Measurements from ENCODE around the gene CARD11.

Gene CARD11

DNA sequence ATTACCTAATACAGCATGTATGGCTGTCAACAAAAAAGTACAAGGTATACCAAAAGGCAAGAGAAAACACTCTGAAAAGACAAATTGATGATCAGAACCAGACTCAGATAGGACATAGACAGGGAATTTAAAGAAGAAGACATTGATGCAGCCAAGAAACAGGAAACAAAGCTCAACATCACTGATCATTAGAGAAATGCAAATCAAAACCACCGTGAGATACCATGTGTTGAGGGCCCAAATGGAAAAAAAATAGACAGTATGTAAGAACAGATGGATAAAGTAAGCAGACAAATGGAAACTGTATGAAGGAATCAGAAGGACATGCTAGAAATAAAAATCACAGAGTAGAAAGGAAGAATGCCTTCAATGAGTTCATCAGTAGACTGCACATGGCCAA is 23.3 kb downstream of the CARD11 start:
- no peak for DNase-seq (ENCODE audit: low read depth)

- DNase-seq (ENCODE audit: low read depth), result no peak
These were observed 23.9 kb downstream of the CARD11 start for GRCh38 chr7:3019801-3020200.

DNA sequence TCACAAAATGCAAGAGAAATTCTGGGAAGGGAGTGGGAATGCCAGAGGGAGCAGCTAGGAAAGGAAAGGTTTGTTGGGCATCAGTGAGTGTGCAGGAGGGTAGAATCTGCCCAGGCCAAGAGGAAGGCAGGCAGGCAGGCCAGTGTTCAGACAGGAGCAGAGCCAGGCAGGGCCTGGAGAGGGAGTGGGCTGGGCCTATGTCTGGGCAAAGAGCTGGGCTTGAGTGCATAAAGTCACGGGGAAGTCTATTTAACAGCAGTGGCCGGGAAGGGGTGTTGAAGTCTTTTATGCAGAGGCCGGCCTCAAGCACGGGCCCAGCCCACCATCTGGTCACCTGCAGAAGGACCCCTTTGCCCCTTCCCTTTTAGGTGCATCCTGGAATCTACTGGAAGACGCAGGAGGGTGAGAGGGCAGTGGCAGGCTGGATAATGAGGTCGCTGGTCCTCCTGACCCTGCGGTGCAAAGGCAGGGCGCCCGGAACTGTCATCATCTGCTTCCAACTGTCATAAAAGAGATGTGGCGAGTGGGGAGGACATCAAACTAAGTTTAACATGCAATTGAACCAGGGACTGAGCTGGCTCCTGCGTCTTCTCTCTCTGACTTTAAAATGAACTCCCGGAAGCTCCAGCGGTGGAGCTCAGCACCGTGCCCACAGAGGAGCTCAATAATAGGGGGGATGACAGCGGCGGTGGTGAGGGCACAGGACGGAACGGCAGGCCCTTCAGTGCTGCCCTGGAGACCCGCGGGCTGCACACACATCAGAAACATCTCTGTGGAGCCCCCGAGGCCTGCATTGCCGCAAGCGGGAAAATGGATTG is 29.5 kb downstream of the CARD11 start:
- DNase-seq (ENCODE audit: low read depth), result no peak

DNA sequence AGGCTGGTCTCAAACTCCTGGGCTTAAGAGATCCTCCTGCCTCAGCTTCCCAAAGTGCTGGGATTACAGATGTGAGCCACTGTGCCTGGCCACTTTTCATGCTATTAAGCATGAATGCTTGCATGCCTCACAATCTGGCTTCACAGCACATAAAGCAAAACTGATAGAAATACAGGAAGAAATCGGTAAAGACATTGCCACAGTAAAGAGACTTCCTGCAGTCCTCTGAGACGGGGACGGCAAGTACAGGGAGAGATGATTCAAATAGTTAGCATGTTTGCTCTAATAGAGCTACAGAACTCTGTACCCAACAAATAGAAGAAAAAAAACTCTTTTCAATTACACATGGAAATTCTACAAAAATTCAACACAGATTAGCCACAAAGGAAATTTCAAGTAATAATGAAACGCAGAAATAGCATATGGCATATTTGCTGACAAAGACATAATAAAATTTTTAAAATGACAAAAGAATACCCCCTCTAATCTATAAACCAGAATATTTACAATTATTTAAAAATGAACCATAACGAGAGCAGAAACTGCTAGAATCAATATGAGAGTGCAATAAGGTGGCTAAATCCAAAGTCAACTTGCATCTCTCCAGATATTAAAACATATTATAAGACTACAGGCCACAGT is 32.3 kb downstream of the CARD11 start:
- DNase-seq (ENCODE audit: low read depth), result no peak

DNA sequence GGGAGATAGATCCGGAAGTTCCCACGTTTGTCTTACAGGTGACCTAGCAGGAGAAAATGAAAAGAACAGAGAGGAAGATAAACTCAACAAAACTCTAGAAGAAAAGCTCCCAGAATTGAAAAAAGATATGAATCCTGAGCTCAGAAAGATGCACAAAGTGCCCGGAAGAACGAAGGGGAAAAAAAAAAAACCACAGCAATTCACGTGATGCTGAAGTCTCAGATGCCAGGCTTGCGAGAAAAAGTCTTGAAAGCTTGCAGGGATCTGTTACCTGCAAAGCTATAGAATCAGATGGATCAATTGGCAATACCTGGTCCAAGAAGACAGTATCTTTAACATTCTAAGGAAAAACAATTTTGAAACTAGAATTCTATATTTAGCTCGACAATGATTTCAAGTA is 33.5 kb downstream of the CARD11 start:
- no peak for DNase-seq (ENCODE audit: low read depth)

- no peak for DNase-seq (ENCODE audit: low read depth)
These were observed 34.6 kb downstream of the CARD11 start for GRCh38 chr7:3009086-3009485.

DNA sequence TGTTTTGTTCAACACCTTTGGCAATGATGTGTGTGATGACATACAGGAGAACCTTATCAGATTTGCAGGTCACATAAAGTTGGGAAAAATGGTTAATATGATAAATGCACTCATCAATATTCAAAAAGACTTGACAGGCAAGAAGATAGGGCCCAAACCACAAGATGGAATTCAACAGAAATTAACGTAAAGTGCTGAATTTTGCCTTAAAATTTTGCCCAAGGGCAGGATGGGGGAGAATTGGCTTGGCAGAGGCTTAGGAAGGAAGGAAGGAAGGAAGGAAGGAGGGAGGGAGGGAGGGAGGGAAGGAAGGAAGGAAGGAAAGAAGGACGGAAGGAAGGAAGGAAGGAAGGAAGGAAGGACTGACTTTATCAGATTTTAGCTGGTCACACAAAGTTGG is 35.3 kb downstream of the CARD11 start:
- no peak for DNase-seq (ENCODE audit: low read depth)

- no peak for DNase-seq (ENCODE audit: low read depth)
These were observed 36.0 kb downstream of the CARD11 start for GRCh38 chr7:3007696-3008095.

DNA sequence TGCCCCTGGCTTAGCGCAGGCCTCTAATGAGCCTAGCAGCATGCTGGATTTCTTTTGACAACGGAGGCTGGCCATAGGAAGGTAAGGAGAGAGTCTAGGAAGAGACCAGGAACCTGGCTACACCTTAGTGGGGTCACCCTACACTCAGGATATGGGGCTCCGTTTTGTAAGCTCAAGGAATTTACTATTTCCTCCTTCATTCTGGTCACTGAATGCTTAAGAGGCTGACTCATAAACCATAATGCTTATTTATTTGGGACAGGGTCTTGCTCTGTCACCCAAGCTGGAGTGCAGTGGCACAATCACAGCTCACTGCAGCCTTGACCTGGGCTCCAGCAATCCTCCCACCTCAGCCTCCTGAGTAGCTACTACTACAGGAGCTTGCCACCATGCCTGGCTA is 38.4 kb downstream of the CARD11 start:
- DNase-seq (ENCODE audit: low read depth), result no peak

- DNase-seq (ENCODE audit: low read depth), result no peak
These were observed 39.7 kb downstream of the CARD11 start for GRCh38 chr7:3003936-3004335.

DNA sequence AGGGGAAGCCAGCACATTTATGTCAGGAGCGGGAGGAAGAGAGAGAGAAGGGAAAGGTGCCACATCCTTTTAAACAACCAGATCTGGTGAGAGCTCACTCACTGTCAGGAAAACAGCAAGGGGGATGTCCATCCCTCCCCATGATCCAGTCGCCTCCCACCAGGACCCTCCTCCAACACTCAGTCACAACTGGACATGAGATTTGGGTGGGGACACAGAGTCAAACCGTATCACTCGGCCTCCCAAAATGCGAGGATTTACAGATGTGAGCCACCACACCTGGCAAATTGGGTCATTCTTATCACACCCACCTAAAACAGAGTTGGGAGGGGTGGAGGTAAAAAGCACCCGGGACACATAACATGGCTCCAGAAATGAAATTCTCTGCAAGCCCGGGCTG is 41.0 kb downstream of the CARD11 start:
- DNase-seq (ENCODE audit: low read depth), result no peak

DNA sequence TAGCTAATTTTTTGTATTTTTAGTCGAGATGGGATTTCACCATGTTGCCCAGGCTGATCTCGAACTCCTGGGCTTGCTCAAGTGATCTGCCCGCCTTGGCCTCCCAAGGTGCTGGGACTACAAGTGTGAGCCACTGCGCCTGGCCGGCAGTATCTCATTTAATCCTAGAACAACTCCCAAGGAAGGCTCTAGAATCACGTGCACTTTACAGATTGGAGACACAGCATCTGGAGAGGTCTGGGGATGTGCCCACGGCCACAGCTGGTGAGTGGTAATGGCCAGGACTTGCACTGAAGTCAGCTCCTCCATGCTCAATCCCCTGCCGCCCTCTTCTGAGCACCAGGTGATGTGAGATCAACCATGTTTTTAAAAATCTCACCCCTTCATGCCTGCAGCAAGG is 43.1 kb downstream of the CARD11 start:
- no peak for DNase-seq (ENCODE audit: low read depth)

GRCh38 chr7:2999078-2999500 is 44.6 kb downstream of the CARD11 start:
- DNase-seq (ENCODE audit: low read depth), result no peak

GRCh38 chr7:2997014-2997413 is 46.7 kb downstream of the CARD11 start:
- DNase-seq (ENCODE audit: low read depth), result no peak

DNA sequence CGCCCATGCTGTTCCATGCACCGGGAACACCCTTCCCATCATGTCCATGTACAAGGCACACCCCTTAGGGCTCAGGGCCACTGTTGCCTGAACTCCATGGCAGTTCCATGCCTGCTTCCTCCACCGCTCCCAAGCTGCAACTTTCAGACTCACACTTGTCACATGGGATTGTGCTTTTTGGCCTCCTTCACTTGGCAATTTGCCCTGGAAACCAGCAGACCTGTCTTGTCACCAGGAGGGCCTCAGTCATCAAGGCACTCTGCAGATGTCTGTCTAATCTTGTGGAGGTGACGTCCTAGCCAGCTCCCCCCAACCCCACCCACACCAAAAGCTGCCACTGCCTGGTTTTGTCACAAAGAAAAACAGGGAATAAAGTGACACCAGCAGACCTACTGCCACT is 47.5 kb downstream of the CARD11 start:
- DNase-seq (ENCODE audit: low read depth), result no peak

GRCh38 chr7:2993868-2994267 is 49.8 kb downstream of the CARD11 start:
- DNase-seq (ENCODE audit: low read depth), result no peak

- no peak for DNase-seq (ENCODE audit: low read depth)
These were observed 50.3 kb downstream of the CARD11 start for GRCh38 chr7:2993396-2993795.

GRCh38 chr7:2990949-2991470 is 52.7 kb downstream of the CARD11 start:
- DNase-seq (ENCODE audit: low read depth), result no peak

- DNase-seq (ENCODE audit: low read depth), result no peak
These were observed 57.1 kb downstream of the CARD11 start for GRCh38 chr7:2986561-2986960.

- DNase-seq (ENCODE audit: low read depth), result no peak
These were observed 57.8 kb downstream of the CARD11 start for GRCh38 chr7:2985866-2986265.

DNA sequence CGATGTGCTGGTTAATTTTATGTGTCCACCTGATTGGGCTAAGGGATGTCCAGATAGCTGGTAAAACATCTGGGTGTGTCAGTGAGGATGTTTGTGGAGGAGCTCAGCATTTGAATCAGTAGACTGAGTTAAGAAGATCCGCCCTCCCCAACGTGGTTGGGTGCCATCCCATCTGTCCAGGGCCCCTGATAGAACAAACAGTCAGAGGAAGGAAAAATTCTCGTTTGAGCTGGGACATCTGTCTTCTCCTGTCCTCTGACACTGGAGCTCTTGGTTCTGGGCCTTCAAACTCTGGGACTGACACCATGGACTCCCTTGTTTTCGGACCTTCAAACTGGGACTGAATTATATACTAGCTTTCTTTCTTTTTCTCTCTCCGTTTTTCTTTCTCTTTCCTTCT is 59.6 kb downstream of the CARD11 start:
- DNase-seq (ENCODE audit: low read depth), result no peak

GRCh38 chr7:2983586-2983985 is 60.1 kb downstream of the CARD11 start:
- no peak for DNase-seq (ENCODE audit: low read depth)

DNA sequence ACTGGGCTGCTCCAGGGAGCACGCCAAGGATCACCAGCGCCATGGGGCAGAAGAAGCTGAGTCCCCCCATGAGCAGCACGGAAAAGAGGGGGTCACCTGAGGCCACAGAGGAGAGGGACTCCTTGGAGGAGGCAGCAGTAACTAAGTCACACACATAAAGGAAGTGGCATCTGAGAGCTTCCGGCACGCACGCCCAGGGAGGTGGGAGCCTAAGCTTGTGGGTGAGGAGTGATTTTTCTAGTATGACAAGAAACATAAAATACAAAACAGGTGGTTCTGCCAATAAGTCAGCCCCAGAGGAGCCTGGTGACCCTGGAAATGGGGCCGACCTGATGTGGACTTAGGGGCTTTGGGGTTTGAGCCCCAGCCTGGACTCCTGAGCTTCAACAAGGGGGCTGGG is 60.8 kb downstream of the CARD11 start:
- DNase-seq (ENCODE audit: low read depth), result peak; percentile 21

GRCh38 chr7:2982401-2982800 is 61.3 kb downstream of the CARD11 start:
- DNase-seq (ENCODE audit: low read depth), result no peak
